GM19351 (cell line): ENCODE measurements around the gene FNDC3A.

Source experiments
- ATAC-seq: cut with Tn5 transposase; IDR thresholded peaks from one replicate; pipeline ENCODE4 v1.9.1; 2021; ENCODE audit warnings: mild to moderate bottlenecking, moderate library complexity; ENCODE audit not compliant: unreplicated experiment

The FNDC3A gene

GRCh38 chr13:49213539-49213938 is 237.8 kb downstream of the FNDC3A start:
- ATAC-seq = no peak

- no peak for ATAC-seq
Observed at GRCh38 chr13:49213997-49214916, 238.5 kb downstream of the FNDC3A start.

- no peak for ATAC-seq
Observed at GRCh38 chr13:49214917-49215376, 239.2 kb downstream of the FNDC3A start.

- ATAC-seq = no peak
Observed at GRCh38 chr13:49216334-49216733, 240.6 kb downstream of the FNDC3A start.

- ATAC-seq = no peak
Observed at GRCh38 chr13:49217962-49218492, 242.3 kb downstream of the FNDC3A start.

- no peak for ATAC-seq
Observed at GRCh38 chr13:49218493-49219051, 242.9 kb downstream of the FNDC3A start.

GRCh38 chr13:49219647-49220035 is 243.9 kb downstream of the FNDC3A start:
- no peak for ATAC-seq

- no peak for ATAC-seq
Observed at GRCh38 chr13:49220036-49220855, 244.5 kb downstream of the FNDC3A start, which contains the start of gene MLNR. MLNR (plus strand) TSS chr13:49220338; CDS start chr13:49220338, 0 bp downstream.

- ATAC-seq = no peak
Observed at GRCh38 chr13:49220856-49221589, 245.3 kb downstream of the FNDC3A start.

GRCh38 chr13:49221590-49221965 is 245.9 kb downstream of the FNDC3A start:
- no peak for ATAC-seq

- ATAC-seq = no peak
Observed at GRCh38 chr13:49225223-49226042, 249.7 kb downstream of the FNDC3A start.

GRCh38 chr13:49226613-49227012 is 250.9 kb downstream of the FNDC3A start:
- no peak for ATAC-seq

- ATAC-seq = no peak
Observed at GRCh38 chr13:49234741-49235140, 259.0 kb downstream of the FNDC3A start.

- ATAC-seq = no peak
Observed at GRCh38 chr13:49235856-49236431, 260.2 kb downstream of the FNDC3A start.

- ATAC-seq = no peak
Observed at GRCh38 chr13:49238621-49239020, 262.9 kb downstream of the FNDC3A start.

- peak; percentile 69 for ATAC-seq
Observed at GRCh38 chr13:49240017-49240416, 264.3 kb downstream of the FNDC3A start.

GRCh38 chr13:49241296-49241695 is 265.6 kb downstream of the FNDC3A start:
- no peak for ATAC-seq

- ATAC-seq = no peak
Observed at GRCh38 chr13:49245101-49245500, 269.4 kb downstream of the FNDC3A start.
